ENCODE measurements around the gene ELMO1.

Gene ELMO1

DNA sequence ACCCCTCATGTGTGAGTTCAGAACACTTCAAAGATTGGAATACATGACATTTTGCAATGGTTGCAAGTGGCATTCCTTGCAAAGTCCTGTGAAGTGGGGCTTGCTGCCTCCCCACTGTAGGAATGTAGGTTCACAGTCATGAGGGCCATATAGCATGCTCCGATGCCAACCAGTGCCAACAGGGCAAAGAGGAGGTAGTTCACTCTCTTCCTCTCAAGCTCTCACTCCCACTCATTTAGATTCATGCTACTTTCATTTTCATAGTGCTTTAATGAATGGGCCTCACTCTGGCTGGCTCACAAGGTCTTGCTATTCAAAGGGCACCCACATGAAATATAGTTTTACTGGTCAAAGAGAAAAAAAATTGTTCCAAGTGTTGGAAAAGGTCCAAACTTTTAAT is 554.5 kb downstream of the ELMO1 start:
- no peak for DNase-seq

- no peak for DNase-seq
Measured at GRCh38 chr7:36889182-36889581, 559.5 kb downstream of the ELMO1 start.

DNA sequence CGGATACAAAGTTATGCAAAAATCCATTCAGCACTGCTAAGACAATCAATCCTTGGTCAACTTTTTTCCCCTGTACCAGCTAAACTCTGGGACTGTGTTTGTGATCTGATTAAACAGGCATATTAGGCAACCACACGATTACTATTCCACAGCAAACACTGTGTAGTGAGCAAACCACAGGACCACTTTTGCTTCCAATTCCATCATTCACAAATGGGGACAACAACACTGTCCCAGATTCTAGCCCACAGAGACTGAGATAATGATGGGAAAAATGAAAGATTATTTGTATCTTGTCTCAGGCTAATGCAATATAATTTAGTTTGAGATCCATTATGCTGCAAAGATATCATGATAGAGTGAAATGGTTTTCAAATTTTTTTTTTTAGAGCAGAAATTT is 560.7 kb downstream of the ELMO1 start:
- DNase-seq = no peak

- DNase-seq = no peak
Measured at GRCh38 chr7:36887233-36887632, 561.4 kb downstream of the ELMO1 start.

DNA sequence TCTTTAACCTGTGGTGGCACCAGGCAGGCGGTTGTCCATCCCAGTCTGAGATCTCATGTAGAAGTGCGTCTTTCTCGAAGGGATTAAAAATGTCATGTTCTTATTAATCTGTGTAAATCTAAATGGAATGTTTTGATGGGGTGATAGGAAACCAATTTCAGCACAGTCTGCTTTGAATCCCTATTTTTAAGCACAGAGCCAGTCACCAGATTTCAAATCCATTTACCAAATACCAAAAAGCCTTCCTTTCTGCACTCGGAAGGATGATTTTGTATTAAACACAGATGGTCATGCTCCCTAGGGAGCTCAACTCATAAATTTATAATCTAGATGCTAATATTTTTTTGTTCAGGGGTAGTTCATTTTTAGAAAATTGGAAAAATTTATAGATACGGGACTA is 563.8 kb downstream of the ELMO1 start:
- no peak for DNase-seq

DNA sequence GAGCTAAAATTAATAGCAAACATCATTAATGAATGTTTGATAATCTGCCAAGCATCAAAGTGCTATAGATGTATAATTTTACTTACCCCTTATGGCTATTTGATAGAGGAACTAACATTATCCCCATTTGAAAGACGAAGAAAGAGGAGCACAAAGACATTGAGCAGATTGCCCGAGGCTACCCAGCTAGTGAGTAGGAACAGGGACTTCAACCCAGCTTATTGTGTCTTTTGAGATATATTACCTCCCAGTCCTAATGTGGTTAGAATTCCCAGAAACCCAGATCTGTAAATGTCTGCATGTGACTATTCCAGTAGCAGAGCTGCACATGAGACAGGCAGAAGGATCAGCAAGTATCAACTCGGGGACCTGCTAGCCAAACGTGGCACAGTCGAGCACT is 564.3 kb downstream of the ELMO1 start:
- no peak for DNase-seq

DNA sequence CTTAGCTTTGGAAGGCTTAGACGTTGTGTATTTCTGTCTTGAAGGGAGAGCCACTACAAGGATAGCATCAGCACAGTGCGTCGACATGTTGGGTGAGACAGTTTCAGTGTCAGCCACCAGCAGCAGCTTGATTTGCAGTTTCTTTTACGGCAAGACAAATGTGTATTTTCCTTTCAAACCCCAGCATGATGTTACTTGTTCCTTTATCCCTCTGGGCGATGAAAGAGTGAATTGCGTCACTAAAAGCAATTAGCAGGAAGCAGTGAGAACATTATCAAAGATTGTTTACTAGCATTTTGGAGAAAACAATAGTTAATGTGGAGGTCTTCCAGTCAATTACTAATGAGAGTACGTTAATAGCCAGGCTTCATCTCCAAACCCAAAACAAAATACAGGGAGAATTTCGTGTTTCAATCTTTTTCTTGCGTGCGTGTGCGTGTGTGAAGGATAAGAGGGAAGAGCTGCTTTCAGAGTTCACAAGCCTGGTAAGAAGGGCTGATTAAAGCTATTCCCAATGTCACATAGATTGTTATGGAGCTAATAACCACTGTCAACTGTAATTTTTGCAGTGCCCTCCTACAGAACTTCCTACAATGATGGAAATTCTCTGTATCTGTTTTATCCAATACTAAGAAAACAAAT is 567.3 kb downstream of the ELMO1 start:
- DNase-seq = no peak

- no peak for DNase-seq
Measured at GRCh38 chr7:36880108-36880507, 568.6 kb downstream of the ELMO1 start.

DNA sequence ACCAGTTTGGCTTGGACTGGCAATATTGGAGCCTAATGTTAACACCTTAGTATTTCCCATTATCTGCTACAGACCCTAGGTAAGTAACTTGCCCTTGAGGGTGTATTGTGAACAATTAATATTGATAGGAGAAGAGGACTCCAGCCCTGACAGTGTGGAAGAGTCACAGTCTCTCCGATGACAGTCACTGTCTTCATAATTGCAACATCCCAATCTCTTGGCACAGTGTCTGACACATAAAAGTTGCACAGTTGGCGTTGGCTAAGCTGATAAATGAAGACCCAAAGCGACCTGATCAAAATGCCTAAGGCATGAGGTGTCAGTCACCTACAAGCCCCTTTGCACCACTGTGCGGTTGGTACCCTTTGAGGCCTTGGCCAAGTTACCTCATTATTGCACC is 569.6 kb downstream of the ELMO1 start:
- no peak for DNase-seq

DNA sequence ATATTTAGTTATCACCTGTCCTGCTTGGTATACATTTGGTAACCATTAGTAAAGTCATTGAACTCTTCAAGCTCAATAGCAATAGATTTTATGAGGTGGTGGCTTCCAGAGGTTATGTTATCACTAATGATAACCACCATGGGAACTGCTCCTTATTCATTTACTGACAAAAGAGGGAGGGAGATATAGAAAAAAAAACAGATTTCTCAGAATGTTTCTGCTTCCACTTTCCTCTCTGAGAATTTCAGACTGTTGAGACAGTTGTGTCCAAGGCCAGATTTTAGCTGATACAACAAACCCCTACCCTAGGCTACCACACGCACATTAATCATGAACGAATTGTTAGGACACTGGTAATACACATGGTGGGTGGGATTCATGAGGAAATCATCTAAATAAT is 570.4 kb downstream of the ELMO1 start:
- DNase-seq = no peak

DNA sequence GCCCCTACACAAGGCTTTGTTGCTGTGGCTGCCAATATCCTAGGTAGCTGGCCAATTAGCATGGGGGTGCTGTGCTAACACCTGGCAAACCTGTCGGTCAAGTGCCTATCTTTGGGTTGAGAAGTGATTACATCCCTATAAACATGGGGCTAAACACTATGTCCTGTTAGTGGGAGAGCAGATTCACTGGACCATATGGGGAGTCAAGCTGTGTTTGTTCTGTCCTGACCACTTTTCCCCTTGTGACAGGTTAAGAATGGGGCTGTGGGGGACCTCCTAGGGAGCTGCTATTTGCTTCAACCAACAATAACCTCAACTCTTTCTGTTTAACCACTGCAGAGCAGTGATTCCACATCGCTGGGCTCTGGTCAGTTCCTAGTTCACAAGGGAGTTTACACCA is 572.9 kb downstream of the ELMO1 start:
- no peak for DNase-seq

DNA sequence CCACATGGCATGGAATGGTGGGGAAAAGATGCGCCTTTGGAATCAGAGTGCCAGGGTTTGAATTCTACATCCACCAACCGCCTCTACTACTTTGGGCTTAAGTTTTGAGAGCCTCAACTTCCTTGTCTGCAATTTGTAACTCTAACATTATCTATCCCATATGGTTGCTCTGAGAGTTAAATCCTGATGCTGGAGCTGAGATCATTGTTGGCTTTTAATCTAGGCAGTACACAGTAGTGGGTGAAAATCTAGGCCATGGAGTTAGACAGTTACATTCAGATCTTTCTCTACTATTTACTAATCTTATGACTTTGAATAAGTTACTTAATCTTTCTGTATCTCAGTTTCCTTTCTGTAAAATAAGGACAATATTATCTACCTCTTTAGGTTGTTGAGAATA is 574.6 kb downstream of the ELMO1 start:
- no peak for DNase-seq

- DNase-seq = no peak
Measured at GRCh38 chr7:36871863-36872262, 576.8 kb downstream of the ELMO1 start.

GRCh38 chr7:36871355-36871738 is 577.3 kb downstream of the ELMO1 start:
- no peak for DNase-seq

GRCh38 chr7:36870625-36871354 is 577.9 kb downstream of the ELMO1 start:
- DNase-seq = no peak

DNA sequence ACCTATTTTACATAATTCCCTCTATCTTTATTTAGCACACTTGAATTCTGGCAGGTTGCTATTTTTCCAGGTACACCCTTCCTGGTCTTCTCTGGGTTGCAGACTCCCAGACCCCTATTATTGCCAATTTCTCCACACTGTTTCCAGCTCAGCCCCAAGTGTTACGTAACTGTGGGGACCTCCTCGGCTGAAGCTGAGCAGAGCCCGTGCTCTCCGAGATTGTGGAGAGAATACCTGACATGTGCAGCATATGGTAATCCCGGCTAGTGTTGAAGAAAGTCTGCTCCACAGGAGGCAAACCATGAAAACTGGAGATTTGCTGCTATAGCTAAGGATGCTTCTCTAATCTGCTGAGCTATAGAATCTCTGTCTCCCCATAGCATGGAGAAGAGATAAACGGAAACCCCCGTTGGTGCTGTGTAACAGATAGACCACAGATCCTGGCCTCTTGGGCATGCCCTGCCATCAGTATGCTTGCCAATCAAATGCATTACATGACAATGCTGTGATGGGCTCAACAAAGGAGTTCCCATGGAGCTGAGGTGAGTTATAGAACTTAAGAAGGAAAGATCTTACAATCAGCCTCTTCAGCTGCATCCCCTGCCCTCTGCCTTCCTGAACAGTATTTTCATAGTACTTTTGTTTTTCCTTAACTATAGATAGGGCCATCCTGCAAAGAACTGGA is 579.8 kb downstream of the ELMO1 start:
- DNase-seq = no peak

DNA sequence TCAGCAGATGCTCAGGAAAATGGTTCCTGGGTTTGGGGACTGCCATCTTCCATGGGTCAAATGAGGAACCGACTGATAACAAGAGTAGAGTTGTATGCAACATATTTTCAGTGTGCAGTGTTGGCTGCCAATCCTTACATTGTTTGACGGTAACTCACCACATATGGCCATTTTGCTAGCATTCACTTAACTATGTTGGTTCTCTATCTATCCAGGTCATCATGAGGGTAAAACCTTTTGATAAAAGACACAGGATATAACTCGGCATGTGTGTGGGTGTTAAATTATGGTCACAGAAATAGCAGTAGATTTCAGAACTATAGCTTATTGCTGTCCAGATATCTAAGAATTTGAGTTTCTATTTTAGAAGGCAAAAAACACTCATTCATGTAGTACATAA is 583.6 kb downstream of the ELMO1 start:
- no peak for DNase-seq

GRCh38 chr7:36863901-36864701 is 584.6 kb downstream of the ELMO1 start:
- DNase-seq = peak in 1 of 4 experiments; percentile 5

DNA sequence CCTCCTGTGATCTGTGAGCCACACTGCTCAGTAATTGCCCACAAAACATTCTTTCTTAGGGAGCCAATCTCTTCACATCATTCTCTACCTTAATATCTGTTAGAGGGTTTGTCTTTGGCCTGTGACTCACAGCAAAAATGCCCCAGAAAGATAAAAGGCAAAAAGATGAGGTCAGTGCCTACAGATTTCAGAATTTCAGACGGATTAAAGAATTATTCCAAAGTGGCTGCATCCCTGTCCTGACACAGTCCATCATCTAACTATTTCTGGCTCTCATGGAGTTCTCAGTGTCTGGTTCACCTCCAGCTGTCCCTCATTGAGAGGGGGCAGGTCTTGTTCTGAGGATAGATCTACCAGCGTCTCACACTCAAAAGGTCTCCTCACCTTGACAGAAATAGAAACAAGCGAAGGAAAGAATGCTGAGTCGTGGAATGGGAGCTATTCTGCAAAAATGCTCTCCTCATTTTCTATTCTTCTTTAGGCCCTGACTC is 585.8 kb downstream of the ELMO1 start:
- DNase-seq = no peak

DNA sequence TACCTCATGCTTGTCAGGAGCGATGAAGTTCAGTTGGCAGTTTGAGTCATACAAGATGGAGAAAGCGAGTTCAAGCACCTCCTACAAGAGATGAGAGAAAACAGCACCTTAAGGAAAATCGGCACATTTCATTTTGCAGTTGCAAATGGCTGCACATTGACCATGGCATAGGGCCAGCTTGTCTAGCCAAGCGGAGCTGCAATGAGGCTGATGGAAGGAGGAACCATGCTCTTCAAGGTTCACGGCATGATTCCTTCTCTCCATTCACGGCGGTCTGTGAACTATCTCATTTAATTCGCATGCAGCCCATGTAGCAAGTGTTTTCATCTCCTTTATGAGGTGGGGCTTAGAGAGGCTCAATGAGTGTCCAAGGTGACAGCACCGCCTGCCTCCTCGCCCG is 587.0 kb downstream of the ELMO1 start:
- no peak for DNase-seq

DNA sequence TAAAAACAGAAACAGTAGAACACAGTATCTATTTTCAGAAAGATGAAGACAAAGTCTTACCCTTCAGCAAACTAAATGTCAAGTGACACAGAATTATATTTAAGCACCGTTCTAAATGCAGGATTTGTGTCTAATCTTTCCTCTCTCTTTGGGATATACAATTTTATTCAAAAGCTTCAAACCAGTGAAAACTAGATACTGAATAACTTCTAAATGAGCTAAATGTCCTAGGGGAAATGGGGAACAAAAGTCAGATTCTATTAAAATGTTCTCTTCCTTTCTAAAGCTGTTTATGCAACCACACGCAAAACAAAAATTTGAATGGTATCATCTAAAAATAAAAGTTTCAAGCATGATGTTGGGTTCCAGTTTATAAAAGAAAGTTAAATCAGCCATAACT is 588.0 kb downstream of the ELMO1 start:
- DNase-seq = no peak

DNA sequence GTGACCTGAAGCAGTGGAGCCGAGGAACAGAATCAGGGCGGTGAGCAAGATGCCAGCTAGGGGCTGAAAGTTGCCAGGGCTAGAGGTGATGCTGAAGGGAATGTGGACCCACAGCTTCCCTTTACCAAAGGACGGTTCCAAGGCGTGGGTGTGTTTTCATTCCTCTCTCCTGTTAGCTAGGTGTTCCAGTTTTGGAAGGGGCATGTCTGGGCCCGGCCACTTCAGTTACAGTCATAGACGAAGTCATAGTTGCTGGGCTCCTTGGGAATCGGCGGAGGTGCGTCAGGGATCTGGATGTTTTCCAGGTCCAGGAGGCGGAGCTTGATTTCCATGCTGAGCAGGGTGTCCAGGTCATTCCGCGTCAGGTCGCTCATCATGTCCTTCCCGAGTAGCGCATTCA is 593.3 kb downstream of the ELMO1 start:
- DNase-seq = no peak

GRCh38 chr7:36854652-36855051 is 594.0 kb downstream of the ELMO1 start:
- no peak for DNase-seq
